H1 (cell line): ENCODE data around the gene RASAL2. TPM values are rescaled to one million over a fixed set of nuclear protein-coding genes. Genes with fewer than 3 reads are reported as not detected.

Experiments
- EGR1 ChIP-seq: IDR thresholded peaks from 2 replicates; pipeline ENCODE4 v1.6.1; 2011; ENCODE audit warnings: low read depth, low read length, borderline replicate concordance
- KDM1A ChIP-seq: fragments of 200-600, 300-600 bp; sonication (generic); IDR thresholded peaks from 2 replicates; pipeline ENCODE4 v1.7.1; 2016; ENCODE audit warnings: mild to moderate bottlenecking, low read length, borderline replicate concordance
- PHF8 ChIP-seq: fragments of 200-600 bp; sonication (generic); conservative IDR thresholded peaks from 2 replicates; pipeline ENCODE4 v1.7.1; 2012; ENCODE audit warnings: low read depth, mild to moderate bottlenecking, inconsistent platforms, low read length, moderate library complexity
- SIX5 ChIP-seq: IDR thresholded peaks from 2 replicates; pipeline ENCODE4 v1.6.1; 2011; ENCODE audit warnings: mild to moderate bottlenecking, low read depth, low read length
- YY1 ChIP-seq: IDR thresholded peaks from 2 replicates; pipeline ENCODE4 v1.6.1; 2011; ENCODE audit warnings: low read depth, mild to moderate bottlenecking, low read length
- polyA plus RNA-seq, 7 experiments: library from polyadenylated mRNA; depleted of rRNA in 3 of 7; stranded (reverse) in 5 of 7; unstranded in 2 of 7; fragments of >200 nt in 5 of 7; fragments of 200-250 nt in 2 of 7; gene quantifications; 1 replicate in 5 of 7; 2 replicates in 1 of 7; 4 replicates in 1 of 7; pipeline versions ENCODE4 v1.2.1 to v1.2.3, GENCODE V29; 2011 to 2013; ENCODE audit warnings: missing spikeins in 2 of 7, mixed read lengths in 2 of 7
- total RNA-seq: library from RNA; stranded (reverse); fragmentation: NEBNext Ultra II Directional; extraction: Animal tissue kit (Norgen Biotek cat#: 25700); gene quantifications from 2 replicates; pipeline ENCODE4 v1.2.1, GENCODE V29; 2021
- TF ChIP-seq, protein P1 (sequence below): IDR thresholded peaks from 2 replicates; pipeline ENCODE4 v1.6.1; 2011; ENCODE audit warnings: low read depth, mild to moderate bottlenecking, low read length; ENCODE audit not compliant: insufficient read depth

The RASAL2 gene
- total and polyA plus RNA-seq, 2 of the 8 experiments (the other 6 are each of a cell fraction or from before 2014, with no cell fraction given): 15.9 to 32.5 TPM

- TF ChIP-seq KDM1A (no peak), YY1 (no peak), EGR1 (no peak), PHF8 (no peak), SIX5 (no peak)
- TF ChIP-seq, protein P1, sequence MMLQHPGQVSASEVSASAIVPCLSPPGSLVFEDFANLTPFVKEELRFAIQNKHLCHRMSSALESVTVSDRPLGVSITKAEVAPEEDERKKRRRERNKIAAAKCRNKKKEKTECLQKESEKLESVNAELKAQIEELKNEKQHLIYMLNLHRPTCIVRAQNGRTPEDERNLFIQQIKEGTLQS: no peak
- TF ChIP-seq, all 59 proteins: peak for 0
Measured at GRCh38 chr1:178530037-178530402, 436.1 kb downstream of the RASAL2 start (continued).
